GM19395 (cell line): ENCODE results near the gene XIRP2.

ENCODE experiments used
- ATAC-seq: cut with Tn5 transposase; IDR thresholded peaks from one replicate; pipeline ENCODE4 v1.9.1; 2021; ENCODE audit warnings: mild to moderate bottlenecking, moderate library complexity; ENCODE audit not compliant: unreplicated experiment

XIRP2 gene

GRCh38 chr2:166926657-166927056, 38.4 kb downstream of the XIRP2 start:
- ATAC-seq: no peak

GRCh38 chr2:166932032-166932431, 43.8 kb downstream of the XIRP2 start:
- no peak for ATAC-seq

GRCh38 chr2:166934817-166935216, 46.5 kb downstream of the XIRP2 start:
- no peak for ATAC-seq

GRCh38 chr2:166942377-166942776, 54.1 kb downstream of the XIRP2 start:
- ATAC-seq: no peak

GRCh38 chr2:166944909-166945308, 56.6 kb downstream of the XIRP2 start:
- no peak for ATAC-seq

- no peak for ATAC-seq
Measured at GRCh38 chr2:166957686-166958085, 69.4 kb downstream of the XIRP2 start.

GRCh38 chr2:166958986-166959481, 70.8 kb downstream of the XIRP2 start:
- ATAC-seq: no peak

GRCh38 chr2:166959556-166959955, 71.3 kb downstream of the XIRP2 start:
- ATAC-seq: no peak

- ATAC-seq: no peak
Measured at GRCh38 chr2:166960702-166961270, 72.5 kb downstream of the XIRP2 start.

- ATAC-seq: no peak
Measured at GRCh38 chr2:166961933-166962332, 73.7 kb downstream of the XIRP2 start.

GRCh38 chr2:166969486-166969885, 81.2 kb downstream of the XIRP2 start:
- no peak for ATAC-seq

GRCh38 chr2:166972002-166972401, 83.7 kb downstream of the XIRP2 start:
- no peak for ATAC-seq

- no peak for ATAC-seq
Measured at GRCh38 chr2:166972418-166972817, 84.1 kb downstream of the XIRP2 start.

- no peak for ATAC-seq
Measured at GRCh38 chr2:166984188-166984587, 95.9 kb downstream of the XIRP2 start.

GRCh38 chr2:166984797-166985196, 96.5 kb downstream of the XIRP2 start:
- no peak for ATAC-seq

- no peak for ATAC-seq
Measured at GRCh38 chr2:166994588-166995336, 106.5 kb downstream of the XIRP2 start.

- no peak for ATAC-seq
Measured at GRCh38 chr2:166996465-166996864, 108.2 kb downstream of the XIRP2 start.

- ATAC-seq: no peak
Measured at GRCh38 chr2:167001165-167001564, 112.9 kb downstream of the XIRP2 start.

- ATAC-seq: no peak
Measured at GRCh38 chr2:167005096-167005495, 116.8 kb downstream of the XIRP2 start.

GRCh38 chr2:167013227-167013626, 124.9 kb downstream of the XIRP2 start:
- no peak for ATAC-seq

GRCh38 chr2:167015806-167016205, 127.5 kb downstream of the XIRP2 start:
- no peak for ATAC-seq

GRCh38 chr2:167017021-167017420, 128.7 kb downstream of the XIRP2 start:
- ATAC-seq: no peak

GRCh38 chr2:167018590-167018989, 130.3 kb downstream of the XIRP2 start:
- ATAC-seq: no peak
